HepG2 (cell line): ENCODE results near the gene PRSS36. TPM values are rescaled to one million over a fixed set of nuclear protein-coding genes. Genes with fewer than 3 reads are reported as not detected.

ENCODE experiments used
- CBX5 ChIP-seq: sonication (generic); formaldehyde crosslinking; IDR thresholded peaks from 2 replicates; pipeline ENCODE4 v1.4.0; 2020; ENCODE audit warnings: missing genetic modification reagents, borderline replicate concordance
- IKZF4 ChIP-seq: sonication (generic); formaldehyde crosslinking; IDR thresholded peaks from 2 replicates; pipeline ENCODE4 v1.5.1; 2020; ENCODE audit warnings: borderline replicate concordance, mild to moderate bottlenecking, low read depth, missing genetic modification reagents; ENCODE audit errors: not compliant biosample characterization
- MAFF ChIP-seq: IDR thresholded peaks from 2 replicates; pipeline ENCODE4 v1.6.1; 2011; ENCODE audit warnings: low read depth, low read length, improper control_type of control experiment
- MIER3 ChIP-seq: IDR thresholded peaks from 2 replicates; pipeline ENCODE4 v1.6.1; 2016; ENCODE audit warnings: missing compliant biosample characterization, borderline replicate concordance
- MTF1 ChIP-seq: sonication (generic); formaldehyde crosslinking; IDR thresholded peaks from 2 replicates; pipeline ENCODE4 v1.5.0; 2020; ENCODE audit warnings: missing genetic modification reagents
- NR2F1 ChIP-seq, 2 experiments: fragments of 450-650 bp in 1 of 2; formaldehyde crosslinking in 1 of 2; IDR thresholded peaks; 2 replicates each; pipeline versions ENCODE4 v1.5.0 to v1.6.1; 2016 to 2020; ENCODE audit warnings: mild to moderate bottlenecking in 1 of 2, missing compliant biosample characterization in 1 of 2, missing genetic modification reagents in 1 of 2, moderate library complexity in 1 of 2
- ONECUT2 ChIP-seq: sonication (generic); formaldehyde crosslinking; IDR thresholded peaks from 2 replicates; pipeline ENCODE4 v1.4.0; 2020; ENCODE audit warnings: missing genetic modification reagents
- POLR2AphosphoS5 ChIP-seq: IDR thresholded peaks from 2 replicates; pipeline ENCODE4 v1.6.1; 2012; ENCODE audit warnings: low read depth, low read length
- RELA ChIP-seq: sonication (generic); formaldehyde crosslinking; IDR thresholded peaks from 2 replicates; pipeline ENCODE4 v1.4.0; 2020; ENCODE audit warnings: missing genetic modification reagents
- SMARCC2 ChIP-seq: fragments of 450-650 bp; IDR thresholded peaks from 2 replicates; pipeline ENCODE4 v1.6.1; 2017; ENCODE audit warnings: antibody characterized with exemption, mild to moderate bottlenecking
- SNAPC2 ChIP-seq: sonication (generic); formaldehyde crosslinking; IDR thresholded peaks from 2 replicates; pipeline ENCODE4 v1.8.1; 2022; ENCODE audit warnings: mild to moderate bottlenecking, missing genetic modification reagents
- SOX6 ChIP-seq, 2 experiments: fragments of 450-650 bp in 1 of 2; sonication (generic) in 1 of 2; formaldehyde crosslinking in 1 of 2; IDR thresholded peaks; 2 replicates each; pipeline versions ENCODE4 v1.4.0 to v1.6.1; 2017 to 2020; ENCODE audit warnings: antibody characterized with exemption in 1 of 2, mild to moderate bottlenecking in 1 of 2, missing genetic modification reagents in 1 of 2
- SRF ChIP-seq: IDR thresholded peaks from 2 replicates; pipeline ENCODE4 v1.6.1; 2011; ENCODE audit warnings: mild to moderate bottlenecking, low read depth, low read length, moderate library complexity
- WIZ ChIP-seq: sonication (generic); formaldehyde crosslinking; IDR thresholded peaks from 2 replicates; pipeline ENCODE4 v1.5.1; 2020; ENCODE audit warnings: mild to moderate bottlenecking, missing genetic modification reagents
- ZBTB20 ChIP-seq: sonication (generic); formaldehyde crosslinking; IDR thresholded peaks from 2 replicates; pipeline ENCODE4 v1.8.1; 2023; ENCODE audit warnings: missing genetic modification reagents, low read depth, mild to moderate bottlenecking, borderline replicate concordance
- ZFP1 ChIP-seq: IDR thresholded peaks from 2 replicates; pipeline ENCODE4 v1.6.1; 2016
- ZMYM2 ChIP-seq: sonication (generic); formaldehyde crosslinking; IDR thresholded peaks from 2 replicates; pipeline ENCODE4 v1.8.0; 2022; ENCODE audit warnings: mild to moderate bottlenecking, missing genetic modification reagents
- ZNF282 ChIP-seq: fragments of 450-650 bp; IDR thresholded peaks from 2 replicates; pipeline ENCODE4 v1.6.1; 2018; ENCODE audit not compliant: partially characterized antibody
- ZNF720 ChIP-seq: sonication (generic); formaldehyde crosslinking; IDR thresholded peaks from 2 replicates; pipeline ENCODE4 v1.4.0; 2020; ENCODE audit warnings: missing genetic modification reagents
- ZSCAN22 ChIP-seq: sonication (generic); formaldehyde crosslinking; IDR thresholded peaks from 2 replicates; pipeline ENCODE4 v1.4.0; 2020; ENCODE audit warnings: mild to moderate bottlenecking, missing genetic modification reagents
- polyA plus RNA-seq, 8 experiments: library from polyadenylated mRNA; depleted of rRNA in 3 of 8; stranded (reverse) in 7 of 8; unstranded in 1 of 8; fragments of >200 nt; fragmentation: Illumina TruSeq in 4 of 8; extraction: Trizol in 4 of 8; gene quantifications; 2 replicates each; pipeline versions ENCODE4 v1.2.1 to v1.2.3, GENCODE V29; 2011 to 2016; ENCODE audit warnings: low read depth in 4 of 8, missing spikeins in 1 of 8, mixed read lengths in 1 of 8; ENCODE audit not compliant: insufficient read depth in 1 of 8
- total RNA-seq, 5 experiments: library from RNA; depleted of rRNA; stranded (reverse); fragments of >200 nt; fragmentation: Illumina TruSeq; extraction: Trizol; gene quantifications; 2 replicates each; pipeline ENCODE4 v1.2.3, GENCODE V29; 2016; ENCODE audit warnings: low read depth in 1 of 5
- TF ChIP-seq, protein P1 (sequence below): sonication (generic); formaldehyde crosslinking; IDR thresholded peaks from 2 replicates; pipeline ENCODE4 v1.9.0; 2022; ENCODE audit warnings: missing genetic modification reagents, mild to moderate bottlenecking, borderline replicate concordance
- TF ChIP-seq, protein P2 (sequence below): sonication (generic); formaldehyde crosslinking; conservative IDR thresholded peaks from 2 replicates; pipeline ENCODE4 v1.4.0; 2020; ENCODE audit warnings: missing genetic modification reagents
- TF ChIP-seq, protein P3 (sequence below): IDR thresholded peaks from 2 replicates; pipeline ENCODE4 v1.6.1; 2016; ENCODE audit warnings: low read depth, borderline replicate concordance
- TF ChIP-seq, protein P4 (sequence below): sonication (generic); formaldehyde crosslinking; conservative IDR thresholded peaks from 2 replicates; pipeline ENCODE4 v1.8.0; 2022; ENCODE audit warnings: missing genetic modification reagents

The PRSS36 gene
- total and polyA plus RNA-seq, 2 of the 13 experiments (the other 11 are each of a cell fraction or from before 2014, with no cell fraction given): 1.5 to 2.1 TPM

DNA sequence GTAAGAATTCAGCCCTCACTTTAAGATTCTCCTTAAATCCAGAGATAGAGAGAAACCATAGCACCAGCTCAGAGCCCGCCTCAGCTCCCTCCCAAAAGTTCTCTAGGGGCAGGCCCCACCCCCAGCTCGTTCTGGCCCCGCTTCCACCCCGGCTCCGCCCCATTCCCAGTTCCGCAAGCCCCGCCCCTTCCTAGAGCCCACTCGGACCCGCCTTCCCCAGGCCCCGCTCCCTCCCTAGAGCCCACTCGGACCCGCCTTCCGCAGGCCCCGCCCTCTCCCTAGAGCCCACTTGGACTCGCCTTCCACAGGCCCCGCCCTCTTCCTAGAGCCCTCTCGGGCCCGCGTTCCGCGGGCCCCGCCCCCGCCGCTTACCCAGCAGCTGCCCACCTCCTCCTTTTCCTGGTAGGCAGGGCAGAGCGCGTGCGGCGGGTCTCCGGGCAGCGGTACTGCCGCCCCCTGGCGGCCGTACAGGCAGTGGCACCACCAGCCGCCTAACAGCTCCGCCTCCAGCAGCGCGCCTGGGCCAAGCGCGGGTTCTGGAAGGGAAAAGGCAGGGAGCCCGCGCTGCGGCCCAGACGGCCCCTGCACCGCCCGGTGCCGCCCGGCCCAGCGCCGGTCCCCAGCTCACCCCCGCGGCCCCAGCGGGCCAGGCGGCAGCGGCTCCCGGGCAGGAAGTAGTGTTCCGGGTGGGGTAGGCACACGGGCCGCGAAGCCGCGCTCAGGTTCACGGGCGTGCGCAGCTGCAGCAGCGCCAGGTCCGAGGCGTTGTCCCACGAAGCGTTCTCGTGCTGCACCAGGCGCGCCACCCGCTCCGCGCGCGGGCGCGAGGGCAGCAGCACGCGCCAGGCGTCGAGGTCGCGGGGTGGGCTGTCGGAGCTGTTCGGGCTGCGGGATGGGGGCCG lies 7.5 kb downstream of the PRSS36 start (continued):
- TF ChIP-seq ONECUT2 (CRISPR knock-in tag) (no peak), RELA (CRISPR knock-in tag) (peak; percentile 63; the same call in 1 of the 2 replicates), SOX6 (IDR thresholded peaks at IDR 0.05) (no peak), SOX6 (CRISPR knock-in tag; IDR thresholded peaks at IDR 0.05) (peak; percentile 75), IKZF4 (CRISPR knock-in tag) (peak; percentile 82), MIER3 (CRISPR knock-in tag) (peak; percentile 87; the same call in 1 of the 2 replicates), ZSCAN22 (CRISPR knock-in tag) (no peak), CBX5 (CRISPR knock-in tag) (0 out of 2 replicates have a peak, but pooled peaks have one; percentile 47), MAFF (no peak), ZMYM2 (0 out of 2 replicates have a peak, but pooled peaks have one; percentile 76), ZNF282 (no peak), ZFP1 (CRISPR knock-in tag) (peak; percentile 79; the same call in 1 of the 2 replicates), MTF1 (CRISPR knock-in tag) (no peak), ZBTB20 (CRISPR knock-in tag) (peak; percentile 93), POLR2AphosphoS5 (peak; percentile 72), NR2F1 (CRISPR knock-in tag; IDR thresholded peaks at IDR 0.05) (no peak), SRF (no peak), SNAPC2 (CRISPR knock-in tag) (0 out of 2 replicates have a peak, but pooled peaks have one; percentile 34), ZNF720 (CRISPR knock-in tag) (no peak), SMARCC2 (no peak), WIZ (CRISPR knock-in tag) (no peak)
- TF ChIP-seq, protein P1, sequence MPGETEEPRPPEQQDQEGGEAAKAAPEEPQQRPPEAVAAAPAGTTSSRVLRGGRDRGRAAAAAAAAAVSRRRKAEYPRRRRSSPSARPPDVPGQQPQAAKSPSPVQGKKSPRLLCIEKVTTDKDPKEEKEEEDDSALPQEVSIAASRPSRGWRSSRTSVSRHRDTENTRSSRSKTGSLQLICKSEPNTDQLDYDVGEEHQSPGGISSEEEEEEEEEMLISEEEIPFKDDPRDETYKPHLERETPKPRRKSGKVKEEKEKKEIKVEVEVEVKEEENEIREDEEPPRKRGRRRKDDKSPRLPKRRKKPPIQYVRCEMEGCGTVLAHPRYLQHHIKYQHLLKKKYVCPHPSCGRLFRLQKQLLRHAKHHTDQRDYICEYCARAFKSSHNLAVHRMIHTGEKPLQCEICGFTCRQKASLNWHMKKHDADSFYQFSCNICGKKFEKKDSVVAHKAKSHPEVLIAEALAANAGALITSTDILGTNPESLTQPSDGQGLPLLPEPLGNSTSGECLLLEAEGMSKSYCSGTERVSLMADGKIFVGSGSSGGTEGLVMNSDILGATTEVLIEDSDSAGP: peak; percentile 39; the same call in 1 of the 2 replicates
- TF ChIP-seq, protein P2, sequence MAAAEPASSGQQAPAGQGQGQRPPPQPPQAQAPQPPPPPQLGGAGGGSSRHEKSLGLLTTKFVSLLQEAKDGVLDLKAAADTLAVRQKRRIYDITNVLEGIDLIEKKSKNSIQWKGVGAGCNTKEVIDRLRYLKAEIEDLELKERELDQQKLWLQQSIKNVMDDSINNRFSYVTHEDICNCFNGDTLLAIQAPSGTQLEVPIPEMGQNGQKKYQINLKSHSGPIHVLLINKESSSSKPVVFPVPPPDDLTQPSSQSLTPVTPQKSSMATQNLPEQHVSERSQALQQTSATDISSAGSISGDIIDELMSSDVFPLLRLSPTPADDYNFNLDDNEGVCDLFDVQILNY (CRISPR knock-in tag): no peak; the same call in none of the 2 replicates
- TF ChIP-seq, protein P3, sequence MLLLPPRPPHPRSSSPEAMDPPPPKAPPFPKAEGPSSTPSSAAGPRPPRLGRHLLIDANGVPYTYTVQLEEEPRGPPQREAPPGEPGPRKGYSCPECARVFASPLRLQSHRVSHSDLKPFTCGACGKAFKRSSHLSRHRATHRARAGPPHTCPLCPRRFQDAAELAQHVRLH (CRISPR knock-in tag): peak; percentile 90; the same call in 1 of the 2 replicates
- TF ChIP-seq, protein P4, sequence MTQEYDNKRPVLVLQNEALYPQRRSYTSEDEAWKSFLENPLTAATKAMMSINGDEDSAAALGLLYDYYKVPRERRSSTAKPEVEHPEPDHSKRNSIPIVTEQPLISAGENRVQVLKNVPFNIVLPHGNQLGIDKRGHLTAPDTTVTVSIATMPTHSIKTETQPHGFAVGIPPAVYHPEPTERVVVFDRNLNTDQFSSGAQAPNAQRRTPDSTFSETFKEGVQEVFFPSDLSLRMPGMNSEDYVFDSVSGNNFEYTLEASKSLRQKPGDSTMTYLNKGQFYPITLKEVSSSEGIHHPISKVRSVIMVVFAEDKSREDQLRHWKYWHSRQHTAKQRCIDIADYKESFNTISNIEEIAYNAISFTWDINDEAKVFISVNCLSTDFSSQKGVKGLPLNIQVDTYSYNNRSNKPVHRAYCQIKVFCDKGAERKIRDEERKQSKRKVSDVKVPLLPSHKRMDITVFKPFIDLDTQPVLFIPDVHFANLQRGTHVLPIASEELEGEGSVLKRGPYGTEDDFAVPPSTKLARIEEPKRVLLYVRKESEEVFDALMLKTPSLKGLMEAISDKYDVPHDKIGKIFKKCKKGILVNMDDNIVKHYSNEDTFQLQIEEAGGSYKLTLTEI: no peak
